A375 (cell line): Measurements from ENCODE around the gene GRM1. TPM values are rescaled to one million over a fixed set of nuclear protein-coding genes. Genes with fewer than 3 reads are reported as not detected.

ENCODE experiments used
- small RNA-seq: library from RNA; depleted of rRNA; stranded (forward); fragments of <200 nt; gene quantifications from one replicate; pipeline ENCODE3, GENCODE V24; 2014
- total RNA-seq: library from RNA; depleted of rRNA; stranded (reverse); fragments of >200 nt; shearing (Covaris generic); gene quantifications from 2 replicates; pipeline ENCODE4 v1.2.3, GENCODE V29; 2014; rRNA removed

Gene GRM1
- not detected in 2 replicates for total RNA-seq

GRCh38 chr6:146028851-146029572, at the start of gene GRM1:
Gene GRM1, plus strand, starts transcription at chr6:146029062. Its CDS starts 456 bp downstream, at chr6:146029518.

Small RNA genes lying within 50 kb of the gene (small RNA-seq; reads per million reads assigned to genes)
- gene RNA5SP222, result 1.3 reads per million, percentile 64 among the genes with 10 or more reads in this experiment

Other genes with a start within 250 kb of the GRM1 start
- 3.3 and 3.8 TPM in 2 replicates for gene FBXO30, start 214.3 kb upstream of the GRM1 start, total RNA-seq
- 7.3 and 7.6 TPM in 2 replicates for gene SHPRH, start 64.7 kb upstream of the GRM1 start, total RNA-seq